Measurements from ENCODE around the gene AKNAD1. TPM values are rescaled to one million over a fixed set of nuclear protein-coding genes. Genes with fewer than 3 reads are reported as not detected.

AKNAD1 gene
- total RNA-seq, 6 experiments from 2014 or later: not detected

DNA sequence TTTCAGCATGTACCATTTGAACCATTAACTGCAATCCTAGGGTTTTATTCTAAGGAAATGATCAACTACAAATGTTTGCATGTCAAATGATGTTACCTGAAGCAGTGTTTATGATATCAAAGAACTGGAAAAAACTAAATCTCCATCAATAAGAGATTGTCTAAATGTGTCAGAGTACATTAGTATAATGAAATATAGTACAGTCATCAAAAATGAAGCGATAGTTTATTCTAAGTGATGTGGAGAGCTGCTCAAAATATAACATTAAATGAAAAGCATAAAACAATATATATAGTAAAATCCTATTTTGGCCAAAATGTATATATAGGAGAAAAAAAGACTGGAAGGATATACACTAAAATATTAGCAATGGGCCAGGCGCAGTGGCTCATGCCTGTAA lies 24.0 kb downstream of the AKNAD1 start:
- 80% methylated on average over 2 of the region's 2 CpGs for WGBS (ENCODE audit: insufficient coverage, low coverage, low lambda C conversion rate, missing lambda C conversion rate)
- intact Hi-C loops (cut with DNase I): loop anchor here in 1 of 2 donors (10.0 kb wide), 1 partner anchor 52 kb away; no protein-coding TSS in a partner anchor
- Histone ChIP-seq H3K27me3 (no peaks in the 10 kb centered on the region), H3K36me3 (no peaks in the 10 kb centered on the region), H3K4me3 (no peak overlapping the region), H3K9me3 (no peaks in the 10 kb centered on the region), H3K4me1 (peaks cover 0 to 9% (median 2%) of the 10 kb centered on the region in 4 donors), H3K27ac (no peak overlapping the region)
- DNase-seq: no peak
- no peak for ATAC-seq
- TF ChIP-seq POLR2A (IDR thresholded peaks at IDR 0.05): no peak
- TF ChIP-seq, protein P1, sequence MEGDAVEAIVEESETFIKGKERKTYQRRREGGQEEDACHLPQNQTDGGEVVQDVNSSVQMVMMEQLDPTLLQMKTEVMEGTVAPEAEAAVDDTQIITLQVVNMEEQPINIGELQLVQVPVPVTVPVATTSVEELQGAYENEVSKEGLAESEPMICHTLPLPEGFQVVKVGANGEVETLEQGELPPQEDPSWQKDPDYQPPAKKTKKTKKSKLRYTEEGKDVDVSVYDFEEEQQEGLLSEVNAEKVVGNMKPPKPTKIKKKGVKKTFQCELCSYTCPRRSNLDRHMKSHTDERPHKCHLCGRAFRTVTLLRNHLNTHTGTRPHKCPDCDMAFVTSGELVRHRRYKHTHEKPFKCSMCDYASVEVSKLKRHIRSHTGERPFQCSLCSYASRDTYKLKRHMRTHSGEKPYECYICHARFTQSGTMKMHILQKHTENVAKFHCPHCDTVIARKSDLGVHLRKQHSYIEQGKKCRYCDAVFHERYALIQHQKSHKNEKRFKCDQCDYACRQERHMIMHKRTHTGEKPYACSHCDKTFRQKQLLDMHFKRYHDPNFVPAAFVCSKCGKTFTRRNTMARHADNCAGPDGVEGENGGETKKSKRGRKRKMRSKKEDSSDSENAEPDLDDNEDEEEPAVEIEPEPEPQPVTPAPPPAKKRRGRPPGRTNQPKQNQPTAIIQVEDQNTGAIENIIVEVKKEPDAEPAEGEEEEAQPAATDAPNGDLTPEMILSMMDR (IDR thresholded peaks at IDR 0.05): no peak

DNA sequence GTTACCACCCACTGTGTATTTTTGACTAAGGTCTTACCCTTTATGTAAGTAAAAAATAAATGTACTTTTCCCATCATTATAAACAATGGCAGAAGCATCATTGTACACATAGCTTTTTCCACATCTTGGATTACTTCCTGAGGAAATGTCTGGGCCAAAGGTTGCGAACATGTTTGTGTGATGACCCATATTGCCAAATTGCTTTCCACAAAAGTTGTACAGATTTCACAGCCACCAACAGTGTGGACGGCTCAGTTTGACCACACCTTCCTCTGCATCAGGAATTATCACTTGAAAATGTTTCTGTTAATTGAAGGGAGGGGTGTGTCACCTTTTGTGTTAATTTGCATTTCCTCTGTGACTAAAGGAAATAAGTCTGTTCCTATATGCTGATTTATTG lies 25.7 kb downstream of the AKNAD1 start:
- Histone ChIP-seq H3K4me3 (no peak overlapping the region), H3K36me3 (no peaks in the 10 kb centered on the region), H3K27ac (no peak overlapping the region), H3K27me3 (no peaks in the 10 kb centered on the region), H3K9me3 (no peaks in the 10 kb centered on the region), H3K4me1 (peaks cover 0 to 9% (median 2%) of the 10 kb centered on the region in 4 donors)
- TF ChIP-seq, protein P1 (IDR thresholded peaks at IDR 0.05): no peak
- no peak for TF ChIP-seq POLR2A (IDR thresholded peaks at IDR 0.05)
- ATAC-seq (no peak), DNase-seq (no peak)
- WGBS (ENCODE audit: insufficient coverage, low coverage, low lambda C conversion rate, missing lambda C conversion rate): 28% methylated on average over 2 of the region's 2 CpGs
- intact Hi-C loops (cut with DNase I): loop anchor here in 1 of 2 donors (10.0 kb wide), 1 partner anchor 54 kb away; no protein-coding TSS in a partner anchor

DNA sequence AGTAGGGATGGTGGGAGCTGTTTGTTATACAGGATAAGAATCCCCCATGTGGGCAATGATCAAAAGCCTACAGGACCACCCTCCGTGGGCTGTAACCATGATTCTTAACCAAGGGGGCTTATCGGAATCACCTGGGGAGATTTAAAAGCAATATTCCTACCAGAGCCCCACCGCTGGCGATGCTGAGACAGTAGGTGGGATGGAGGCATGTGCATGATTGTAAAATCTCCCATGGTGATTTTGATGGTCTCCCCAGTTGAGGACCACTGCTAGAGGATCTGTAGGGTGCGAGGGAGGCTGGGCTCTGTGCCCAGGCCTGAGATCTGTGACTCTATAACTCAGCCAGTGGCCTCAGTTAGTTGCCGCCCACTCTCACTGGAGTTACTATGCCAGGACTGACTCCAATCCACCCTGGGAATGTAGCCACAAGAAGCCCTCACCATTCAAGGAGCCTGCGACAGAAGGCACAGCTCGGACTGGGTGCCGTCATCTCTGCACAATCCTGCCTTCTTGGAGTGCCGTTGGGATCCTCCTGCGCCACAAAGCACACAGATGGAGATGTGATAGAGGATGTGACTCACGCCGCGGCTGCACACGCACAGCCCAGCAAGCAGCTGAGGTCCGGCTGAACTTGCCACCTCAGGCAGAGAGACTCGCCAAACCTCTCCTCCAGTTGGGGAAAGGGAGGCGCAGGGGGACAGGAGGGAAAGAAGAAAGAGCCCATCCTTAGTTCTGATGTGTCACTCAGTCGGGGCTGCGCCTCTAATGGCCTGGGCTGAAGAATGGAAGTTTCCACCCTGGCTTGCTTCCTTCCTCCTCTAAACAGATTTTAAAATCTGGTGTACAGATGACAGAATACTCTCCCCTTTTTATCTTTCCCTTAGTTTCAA lies 26.5 kb downstream of the AKNAD1 start:
- TF ChIP-seq POLR2A (IDR thresholded peaks at IDR 0.05): no peak
- TF ChIP-seq, protein P1 (IDR thresholded peaks at IDR 0.05): no peak
- Histone ChIP-seq H3K4me3 (no peak overlapping the region), H3K27ac (no peak overlapping the region), H3K9me3 (no peaks in the 10 kb centered on the region), H3K36me3 (no peaks in the 10 kb centered on the region), H3K4me1 (peaks cover 0 to 9% (median 2%) of the 10 kb centered on the region in 4 donors), H3K27me3 (no peaks in the 10 kb centered on the region)
- ATAC-seq: peak; percentile 27 to 73 (median 48)
- intact Hi-C loops (cut with DNase I): loop anchor here in 1 of 2 donors (10.0 kb wide), 1 partner anchor 54 kb away; no protein-coding TSS in a partner anchor
- DNase-seq: peak in 1 of 3 donors; percentile 35
- WGBS (ENCODE audit: insufficient coverage, low coverage, low lambda C conversion rate, missing lambda C conversion rate): 84% methylated on average over 7 of the region's 20 CpGs

DNA sequence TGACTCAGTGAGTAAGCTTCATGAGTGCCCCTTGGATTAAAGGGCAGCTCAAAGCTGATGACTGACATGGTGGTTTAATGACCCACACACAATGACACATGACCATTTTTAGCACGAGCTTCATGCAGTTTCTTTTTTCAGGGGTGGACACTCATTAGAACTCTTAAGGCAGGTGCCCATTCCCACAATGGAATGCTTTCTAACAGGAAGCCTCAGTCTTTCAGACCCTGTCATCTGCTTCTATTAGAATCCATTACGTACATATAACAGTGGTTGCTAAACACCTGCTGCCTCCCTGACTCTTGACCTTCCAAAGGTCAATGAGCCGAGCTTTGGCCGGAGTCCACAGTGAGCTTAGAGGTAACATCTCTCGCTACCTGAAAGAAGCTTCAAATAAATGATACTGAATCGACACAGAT lies 27.4 kb downstream of the AKNAD1 start:
- no peaks in the 10 kb centered on the region for H3K9me3 ChIP-seq
- H3K4me3 ChIP-seq: no peak overlapping the region
- H3K36me3 ChIP-seq: no peaks in the 10 kb centered on the region
- TF ChIP-seq, protein P1 (IDR thresholded peaks at IDR 0.05): no peak
- no peak for TF ChIP-seq POLR2A (IDR thresholded peaks at IDR 0.05)
- H3K27me3 ChIP-seq: no peaks in the 10 kb centered on the region
- H3K27ac ChIP-seq: peak overlapping the region in 1 of 3 donors; percentile 64
- 27% methylated on average over 6 of the region's 6 CpGs for WGBS (ENCODE audit: insufficient coverage, low coverage, low lambda C conversion rate, missing lambda C conversion rate)
- H3K4me1 ChIP-seq: peaks cover 0 to 9% (median 2%) of the 10 kb centered on the region in 4 donors
- peak; percentile 92 to 97 (median 95) for ATAC-seq
- intact Hi-C loops (cut with DNase I): loop anchor here in 1 of 2 donors (5.0 kb wide), 1 partner anchor 68 kb away; no protein-coding TSS in a partner anchor
- peak; percentile 84 to 88 (median 84) for DNase-seq

All from right lobe of liver (tissue), 6 donors.